HTR-8/SVneo (cell line): ENCODE data around the gene RNF43.
"Not testable (repeated sequence)": the region's sequence is repeated elsewhere in the genome, so short reads cannot be mapped to it uniquely, and the experiment has no call there.

Source experiments
- DNase-seq: peaks from one replicate; pipeline ENCODE4 v3.0.0; 2011; ENCODE audit warnings: low spot score, mixed read lengths; ENCODE audit not compliant: insufficient read length
- FAIRE-seq: peaks from 2 replicates; lab custom pipeline; 2011; peaks lifted over from hg19 to GRCh38; lab: Jason Lieb, UNC

Gene RNF43

GRCh38 chr17:58410714-58411407 is 6.5 kb downstream of the RNF43 start:
- DNase-seq (no peak), FAIRE-seq (no peak)

- FAIRE-seq (no peak), DNase-seq (no peak)
Measured at GRCh38 chr17:58409432-58409831, 7.9 kb downstream of the RNF43 start.

- DNase-seq (no peak), FAIRE-seq (no peak)
Measured at GRCh38 chr17:58403311-58403710, 14.0 kb downstream of the RNF43 start.

- peak; percentile 12 for DNase-seq
- FAIRE-seq = no peak
Measured at GRCh38 chr17:58402679-58403078, 14.7 kb downstream of the RNF43 start.

- DNase-seq (peak; percentile 21), FAIRE-seq (peak; percentile 70)
Measured at GRCh38 chr17:58402047-58402446, 15.3 kb downstream of the RNF43 start.

- no peak for FAIRE-seq
- no peak for DNase-seq
Measured at GRCh38 chr17:58401287-58401686, 16.0 kb downstream of the RNF43 start.

- FAIRE-seq (peak; percentile 55), DNase-seq (no peak)
Measured at GRCh38 chr17:58400826-58401225, 16.5 kb downstream of the RNF43 start.

- FAIRE-seq (no peak), DNase-seq (no peak)
Measured at GRCh38 chr17:58399974-58400373, 17.4 kb downstream of the RNF43 start.

GRCh38 chr17:58398574-58399266 is 18.6 kb downstream of the RNF43 start:
- no peak for FAIRE-seq

GRCh38 chr17:58397421-58397820 is 19.9 kb downstream of the RNF43 start:
- DNase-seq, FAIRE-seq: not testable (repeated sequence)

More at GRCh38 chr17:58398574-58399266, 18.6 kb downstream of the RNF43 start:
- no peak for DNase-seq

- no peak for DNase-seq
- FAIRE-seq = peak; percentile 57
Measured at GRCh38 chr17:58396173-58396572, 21.2 kb downstream of the RNF43 start.

GRCh38 chr17:58394534-58395223 is 22.7 kb downstream of the RNF43 start:
- no peak for DNase-seq
- FAIRE-seq = no peak

- FAIRE-seq (peak; percentile 69), DNase-seq (peak; percentile 35)
Measured at GRCh38 chr17:58391302-58391984, 25.9 kb downstream of the RNF43 start.

GRCh38 chr17:58390884-58391283 is 26.4 kb downstream of the RNF43 start:
- no peak for DNase-seq
- no peak for FAIRE-seq

GRCh38 chr17:58388302-58389190 is 28.8 kb downstream of the RNF43 start:
- FAIRE-seq = no peak
- no peak for DNase-seq

GRCh38 chr17:58387834-58388233 is 29.5 kb downstream of the RNF43 start:
- FAIRE-seq (no peak), DNase-seq (no peak)

GRCh38 chr17:58386708-58387107 is 30.6 kb downstream of the RNF43 start:
- FAIRE-seq (no peak), DNase-seq (no peak)

GRCh38 chr17:58385359-58385899 is 31.9 kb downstream of the RNF43 start:
- DNase-seq = no peak
- FAIRE-seq = no peak

GRCh38 chr17:58384897-58385296 is 32.4 kb downstream of the RNF43 start:
- no peak for DNase-seq
- FAIRE-seq = peak; percentile 26
